GM12872 (cell line): ENCODE data around the gene SART1.

Experiments used
- CTCF ChIP-seq: IDR thresholded peaks from 3 replicates; pipeline ENCODE4 v1.5.1; 2011; ENCODE audit warnings: low read depth, mild to moderate bottlenecking, low read length, moderate library complexity; ENCODE audit not compliant: insufficient read depth

Gene SART1

GRCh38 chr11:65973439-65974110 lies 12.0 kb downstream of the SART1 start:
- TF ChIP-seq CTCF, result no peak

- no peak for TF ChIP-seq CTCF
Observed at GRCh38 chr11:65975771-65976170, 14.2 kb downstream of the SART1 start.

GRCh38 chr11:65976216-65977176 lies 15.0 kb downstream of the SART1 start:
- no peak for TF ChIP-seq CTCF

- no peak for TF ChIP-seq CTCF
Observed at GRCh38 chr11:65977621-65978390, 16.3 kb downstream of the SART1 start.

- TF ChIP-seq CTCF, result no peak
Observed at GRCh38 chr11:65978391-65979238, 17.1 kb downstream of the SART1 start.

- no peak for TF ChIP-seq CTCF
Observed at GRCh38 chr11:65979261-65979759, 17.8 kb downstream of the SART1 start.
